GM04504 (cell line): ENCODE results near the gene URB1.
"Not testable (repeated sequence)": the region's sequence is repeated elsewhere in the genome, so short reads cannot be mapped to it uniquely, and the experiment has no call there.

ENCODE experiments used
- DNase-seq: peaks from one replicate; pipeline ENCODE4 v3.0.0-alpha.2; 2012; ENCODE audit warnings: low read depth

The URB1 gene

DNA sequence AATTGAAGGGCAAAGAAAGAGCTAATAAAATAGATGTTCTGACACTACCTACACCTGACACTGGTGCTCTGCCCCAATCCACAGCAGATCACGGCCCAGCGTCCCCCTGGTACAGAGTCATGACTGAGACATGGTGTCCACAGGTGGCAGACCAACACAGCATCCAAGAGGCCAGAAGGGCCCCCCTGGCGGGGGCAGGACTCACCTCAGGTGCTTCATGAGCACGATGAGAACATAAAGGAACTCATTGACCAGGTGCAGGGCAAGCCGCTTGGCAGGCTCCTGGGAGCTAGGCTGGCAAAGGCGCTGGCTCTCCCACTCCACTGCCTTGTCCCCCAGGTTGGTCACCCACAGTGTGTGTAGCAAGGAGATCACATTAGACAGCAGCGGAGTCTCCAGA, 73.8 kb downstream of the URB1 start:
- no peak for DNase-seq

DNA sequence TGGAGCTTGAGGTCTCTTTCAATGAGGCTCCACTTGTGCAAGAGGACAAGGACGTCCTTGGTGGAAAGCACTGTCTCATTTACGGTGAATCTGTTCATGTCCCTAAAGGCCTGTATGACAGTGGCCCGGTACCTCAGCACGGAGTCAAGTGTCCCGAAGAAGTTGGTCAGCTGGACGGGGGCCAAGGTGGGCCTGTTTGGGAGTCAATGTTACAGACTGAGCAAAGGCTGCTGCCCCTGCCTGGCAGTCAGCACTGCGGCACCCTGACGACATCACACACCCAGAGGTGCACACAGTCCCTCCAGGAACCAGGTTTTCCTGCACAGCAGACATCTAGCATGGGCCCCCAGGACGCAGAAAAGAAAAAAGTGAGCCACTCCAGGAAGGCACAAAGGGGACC, 75.1 kb downstream of the URB1 start:
- no peak for DNase-seq

DNA sequence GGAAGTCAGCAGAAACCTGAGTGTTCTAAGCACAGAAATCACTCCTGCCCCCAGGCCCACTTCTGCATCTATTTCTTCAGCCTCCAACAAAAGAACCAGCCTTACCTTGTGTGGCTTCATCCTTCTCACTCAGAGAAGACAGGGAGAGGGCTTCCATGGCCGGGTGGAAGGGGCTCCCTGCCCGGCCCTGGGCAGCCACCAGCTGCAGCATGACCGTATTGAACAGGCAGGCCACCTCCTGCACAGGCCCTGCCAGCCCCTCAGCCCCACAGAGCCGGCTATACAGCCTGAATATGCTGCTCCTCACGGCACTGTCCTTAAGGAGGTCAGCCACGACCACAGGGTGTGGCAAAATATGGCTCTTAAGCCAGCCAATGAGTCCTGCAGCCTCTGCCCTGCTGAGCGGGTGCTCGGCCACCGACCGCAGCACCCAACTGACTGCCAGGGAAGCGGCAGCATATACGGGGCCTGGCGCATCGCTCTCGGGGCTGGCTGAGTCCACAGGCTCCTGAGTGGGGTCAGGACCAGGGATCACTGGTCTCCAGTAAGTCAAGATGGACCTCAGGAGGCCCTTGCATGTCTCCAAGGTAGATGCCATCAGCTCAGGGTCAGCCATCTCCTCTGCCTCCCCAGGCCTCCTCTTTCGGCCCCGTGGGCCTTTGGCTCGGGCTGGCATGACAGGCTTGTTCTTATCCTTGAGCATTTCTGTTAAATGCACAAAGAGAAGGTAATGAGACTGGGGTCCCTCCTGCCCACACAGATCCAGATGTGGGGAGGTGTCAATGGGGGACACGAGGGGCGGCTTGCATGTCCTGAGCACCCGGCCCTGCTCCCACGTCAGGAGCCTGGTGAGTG, 76.2 kb downstream of the URB1 start:
- no peak for DNase-seq

DNA sequence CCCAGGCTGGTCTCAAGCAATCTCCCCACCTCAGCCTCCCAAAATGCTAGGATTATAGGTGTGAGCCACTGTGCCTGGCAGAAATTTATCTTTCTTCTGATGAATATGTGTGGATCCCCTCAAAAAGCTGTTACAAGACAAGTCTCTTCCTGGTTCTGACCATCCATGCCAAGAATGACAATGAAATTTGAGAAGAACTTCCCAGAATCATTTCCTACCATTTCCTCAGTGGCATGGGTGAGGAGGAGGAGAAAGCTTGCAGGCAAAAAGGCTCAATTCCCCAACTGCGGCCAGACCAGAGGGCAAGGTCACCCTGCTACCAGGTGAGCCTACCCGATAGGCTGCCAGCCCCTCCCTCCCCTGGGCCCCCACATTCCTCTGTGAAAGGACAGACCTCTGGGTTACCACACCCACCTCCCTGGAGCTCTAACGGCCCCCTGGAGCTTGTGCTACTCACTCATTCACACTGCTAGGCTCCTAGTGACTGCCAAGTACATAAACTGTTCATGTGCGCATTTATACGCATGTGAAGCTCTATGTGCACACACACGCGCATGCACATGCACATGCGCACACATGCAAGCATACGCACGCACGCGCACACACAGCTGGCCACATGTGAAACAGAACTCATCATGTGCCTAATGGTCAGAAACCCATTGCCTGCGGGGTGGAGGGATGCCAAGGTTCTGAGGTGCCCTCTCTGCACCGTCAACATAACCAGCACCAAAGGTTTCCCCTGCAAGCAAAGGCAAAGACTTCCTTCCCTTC, 77.1 kb downstream of the URB1 start:
- no peak for DNase-seq

DNA sequence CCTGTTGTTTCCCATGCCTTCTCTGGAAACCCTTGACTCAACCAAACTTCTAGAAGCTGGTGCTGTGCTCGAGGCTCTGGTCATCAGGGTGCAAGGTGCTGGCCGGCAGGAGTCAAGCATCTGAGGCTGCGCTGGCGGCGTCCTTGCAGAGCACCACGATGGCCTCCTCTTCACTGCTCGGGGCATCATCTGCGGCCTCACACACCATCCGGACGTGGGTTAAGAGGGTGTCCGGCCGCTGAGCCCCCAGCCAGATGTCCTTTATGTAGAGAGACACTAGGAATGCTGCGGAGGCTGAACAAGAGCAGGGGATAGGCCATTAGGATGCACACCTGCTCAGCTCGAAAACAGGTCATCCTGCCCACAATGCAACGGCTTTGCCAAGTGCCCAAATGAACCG, 78.0 kb downstream of the URB1 start:
- DNase-seq = no peak

DNA sequence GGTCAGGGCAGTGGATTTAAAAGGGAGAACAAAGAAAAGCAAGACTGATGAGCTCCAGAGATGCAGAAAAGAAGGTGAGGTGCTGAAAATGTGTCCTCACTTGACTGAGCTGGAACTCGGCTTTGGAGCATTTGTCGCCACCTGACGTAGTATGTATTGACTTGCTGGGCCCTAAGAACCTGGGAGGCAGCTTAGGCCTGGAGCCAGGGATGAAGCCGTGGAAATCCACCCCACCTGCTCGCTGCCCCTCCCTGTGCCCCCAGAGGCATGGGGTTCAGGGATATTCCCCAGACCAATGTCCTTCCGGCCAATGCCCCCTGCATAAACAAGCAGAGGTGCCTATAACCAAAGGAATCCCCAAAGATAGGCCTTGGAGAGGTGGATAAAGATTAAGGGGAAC, 79.8 kb downstream of the URB1 start:
- no peak for DNase-seq

DNA sequence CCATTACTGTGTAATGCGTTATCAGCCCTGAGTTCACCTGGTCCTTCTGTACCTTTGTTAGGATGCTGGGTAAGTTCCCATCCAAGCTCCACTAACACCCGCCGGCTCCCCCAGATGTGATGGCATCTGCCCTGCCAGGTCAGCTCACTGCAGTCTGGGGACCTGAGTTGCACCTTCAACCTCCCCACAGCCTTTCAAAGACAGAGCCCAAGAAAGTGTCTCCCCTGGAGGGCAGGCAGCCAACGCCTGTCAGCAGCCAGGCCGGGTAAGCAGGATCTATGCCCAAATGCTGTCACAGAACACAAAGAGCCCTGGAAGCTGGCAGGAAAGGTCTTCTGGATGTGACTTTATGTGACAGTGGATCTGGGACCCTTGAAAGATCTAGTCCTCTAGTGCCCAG, 80.5 kb downstream of the URB1 start:
- no peak for DNase-seq

DNA sequence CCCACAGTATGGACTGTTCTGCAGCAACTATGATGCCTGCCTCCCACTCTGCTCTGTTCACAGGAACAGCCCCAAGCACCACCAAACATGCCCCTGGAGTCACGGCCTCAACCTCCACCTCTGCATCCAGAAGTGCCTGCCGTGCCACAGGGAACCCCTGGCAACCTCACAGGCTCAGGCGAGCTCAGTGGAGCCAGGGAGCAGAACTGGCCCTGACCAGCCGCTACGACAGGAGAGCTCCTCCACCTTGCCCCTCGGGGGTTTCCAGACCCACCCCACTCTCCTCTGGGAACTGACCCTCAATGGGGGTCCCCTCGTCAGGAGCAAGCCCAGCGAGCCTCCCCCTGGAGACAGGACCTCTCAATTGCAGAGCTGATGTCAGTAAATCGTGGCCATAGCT, 81.2 kb downstream of the URB1 start:
- no peak for DNase-seq

DNA sequence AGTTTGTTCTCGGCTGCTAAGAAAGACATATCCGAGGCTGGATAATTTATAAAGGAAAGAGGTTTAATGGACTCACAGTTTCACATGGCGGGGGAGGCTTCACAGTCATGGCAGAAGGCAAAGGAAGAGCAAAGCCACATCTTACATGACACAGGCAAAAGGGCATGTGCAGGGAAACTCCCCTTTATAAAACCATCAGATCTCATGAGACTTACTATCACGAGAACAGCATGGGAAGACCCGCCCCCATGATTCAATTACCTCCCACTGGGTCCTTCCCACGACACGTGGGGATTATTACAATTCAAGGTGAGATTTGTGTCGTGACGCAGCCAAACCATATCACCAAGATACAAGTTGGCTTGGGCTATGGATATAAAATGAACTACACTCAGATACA, 81.8 kb downstream of the URB1 start:
- not testable (repeated sequence) for DNase-seq

DNA sequence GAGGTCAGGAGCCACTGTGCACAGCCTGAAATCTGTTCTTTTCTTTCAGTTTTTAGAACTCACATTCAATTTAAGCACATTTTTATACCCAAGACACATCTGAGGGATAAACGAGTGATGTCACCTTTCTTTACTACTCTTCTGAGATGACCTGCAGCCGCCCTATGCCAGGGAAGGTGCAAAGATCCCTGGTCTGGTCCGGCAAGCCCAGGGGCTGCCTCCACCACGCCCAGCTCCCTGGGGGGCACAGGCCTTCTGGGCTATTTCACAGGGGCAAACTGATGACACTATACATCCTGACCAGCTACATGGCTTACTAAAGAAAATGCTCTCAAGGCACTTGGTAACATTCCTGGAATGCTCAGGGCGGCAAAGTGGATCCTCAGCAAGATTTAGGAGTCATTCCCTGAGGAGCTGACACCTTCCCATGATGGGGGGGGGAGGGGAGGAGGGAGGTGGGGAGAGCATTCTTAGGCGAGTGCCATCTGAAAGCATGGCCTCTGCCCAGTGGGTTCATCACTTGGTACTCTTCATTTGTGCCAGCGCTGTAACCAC, 82.8 kb downstream of the URB1 start:
- DNase-seq = no peak

DNA sequence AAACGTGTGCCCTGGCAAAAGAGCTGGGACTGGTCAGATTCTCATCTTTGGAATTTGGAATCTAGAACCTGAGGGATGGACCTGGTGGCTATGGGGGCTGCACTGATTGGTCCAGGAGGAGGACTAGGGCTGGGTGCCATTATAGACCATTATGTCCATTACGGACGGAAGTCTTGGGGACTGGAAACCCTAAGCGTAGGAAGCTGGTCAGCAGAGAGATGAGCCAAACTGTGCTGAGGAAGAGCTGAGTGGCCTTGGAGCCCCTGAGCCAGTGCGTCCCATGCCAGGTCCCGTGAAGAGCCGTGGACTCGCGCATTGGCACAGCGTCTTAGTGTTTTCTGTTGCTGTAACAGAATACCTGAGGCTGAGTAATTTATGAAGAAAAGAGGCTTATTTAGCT, 84.1 kb downstream of the URB1 start:
- no peak for DNase-seq

DNA sequence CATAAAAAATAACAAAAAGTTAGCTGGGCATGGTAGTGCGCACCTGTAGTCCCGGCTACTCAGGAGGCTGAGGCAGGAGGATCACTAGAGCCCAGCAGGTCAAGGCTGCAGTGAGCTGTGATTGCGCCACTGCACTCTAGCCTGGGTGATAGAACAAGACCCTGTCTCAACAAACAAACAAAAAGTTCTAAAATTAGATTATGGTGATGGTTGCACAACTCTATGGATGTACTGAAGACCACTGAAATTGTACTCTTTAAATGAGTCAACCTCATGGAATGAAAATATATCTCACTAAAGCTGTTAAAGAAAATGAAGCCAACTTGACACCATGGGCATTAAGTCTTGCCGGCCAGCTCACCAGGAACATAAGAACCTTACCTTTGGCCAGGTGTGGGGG, 85.1 kb downstream of the URB1 start:
- DNase-seq = no peak

DNA sequence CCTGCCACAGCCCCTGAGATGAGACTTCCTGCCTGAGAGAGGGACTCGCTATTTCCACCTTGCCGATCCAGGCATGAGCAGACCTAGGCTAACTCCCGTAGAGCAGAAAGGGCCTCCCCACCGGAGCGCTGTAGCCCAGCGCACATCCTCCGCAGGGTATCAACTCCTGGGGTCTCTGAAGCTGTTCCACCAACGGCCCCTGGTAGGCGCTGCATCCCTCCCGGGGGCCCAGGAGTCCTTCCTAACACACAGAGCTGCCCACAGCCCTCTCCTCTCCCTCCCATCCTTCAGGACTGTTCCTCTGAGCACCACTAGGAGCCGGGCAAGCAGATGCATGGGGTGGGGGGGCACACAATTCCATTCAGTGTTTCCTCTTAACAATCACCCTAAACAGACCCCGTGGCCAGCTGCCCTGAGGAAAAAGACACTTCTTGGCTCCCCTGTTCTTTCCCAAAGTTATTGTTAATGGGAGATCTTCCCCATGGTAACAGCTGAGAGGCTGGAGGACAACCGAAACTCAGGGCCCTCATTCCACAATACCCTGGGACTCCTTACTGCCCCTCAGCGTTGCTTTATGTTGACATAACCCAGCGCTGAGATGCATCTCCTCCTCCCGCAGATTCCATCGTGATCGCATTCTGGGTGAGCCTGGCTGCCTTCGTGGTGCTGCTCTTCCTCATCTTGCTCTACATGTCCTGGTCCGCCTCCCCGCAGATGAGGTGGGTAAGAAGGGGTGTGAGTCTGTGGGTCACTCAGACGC, 86.6 kb downstream of the URB1 start:
- no peak for DNase-seq

DNA sequence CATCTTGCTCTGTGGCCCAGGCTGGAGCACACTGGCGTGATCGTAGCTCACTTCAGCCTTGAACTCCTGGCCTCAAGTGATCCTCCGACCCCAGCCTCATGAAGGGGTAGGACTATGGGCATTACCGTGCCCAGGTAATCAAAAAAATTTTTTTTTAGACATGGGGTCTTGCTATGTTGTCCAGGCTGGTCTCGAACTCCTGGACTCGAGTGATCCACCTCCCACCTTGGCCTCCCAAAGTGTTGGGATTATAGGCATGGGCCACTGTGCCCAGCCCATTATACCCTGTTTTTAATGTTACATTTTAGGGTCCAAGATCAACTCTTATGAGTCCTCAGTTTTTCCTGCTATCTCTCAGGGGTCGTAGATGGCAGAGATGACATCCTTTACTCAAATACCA, 87.8 kb downstream of the URB1 start:
- no peak for DNase-seq

DNA sequence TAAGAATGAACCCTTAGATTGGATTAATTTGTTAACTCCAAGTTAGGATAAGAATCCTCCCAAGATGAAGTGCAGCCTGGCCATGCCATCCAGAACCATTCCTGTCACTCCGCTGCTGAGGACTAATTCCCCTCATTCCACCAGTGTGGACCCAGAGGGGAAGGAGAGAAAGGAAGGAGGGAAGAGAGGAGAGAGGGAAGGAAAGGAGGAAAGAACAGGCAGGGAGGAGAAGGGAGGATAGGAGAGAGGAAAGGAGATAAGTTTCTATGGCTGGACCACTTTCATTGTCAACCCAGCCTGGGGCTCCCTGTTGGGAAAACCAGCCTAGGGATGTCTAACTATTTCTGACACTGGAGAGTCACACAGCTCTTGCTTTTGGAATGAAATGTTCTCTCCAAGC, 89.4 kb downstream of the URB1 start:
- no peak for DNase-seq

DNA sequence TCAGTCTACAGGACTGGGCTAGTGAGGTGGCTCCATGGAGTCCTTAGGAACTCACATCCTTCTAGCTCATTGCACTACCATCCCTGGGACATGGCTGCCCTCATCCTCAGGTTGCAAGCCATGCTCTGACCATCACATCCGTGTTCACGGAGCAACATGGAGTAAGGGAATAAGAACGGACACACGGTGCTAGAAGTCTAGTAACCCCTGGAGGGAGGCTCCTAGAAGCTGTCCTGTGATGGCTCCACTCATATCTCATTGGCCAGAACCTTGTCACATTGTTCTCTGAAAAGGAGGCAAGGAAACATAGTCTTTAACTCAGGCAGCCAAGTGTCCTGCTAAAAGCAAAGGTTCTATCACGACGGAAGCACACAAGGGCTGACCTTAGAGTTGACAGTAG, 90.3 kb downstream of the URB1 start:
- no peak for DNase-seq

DNA sequence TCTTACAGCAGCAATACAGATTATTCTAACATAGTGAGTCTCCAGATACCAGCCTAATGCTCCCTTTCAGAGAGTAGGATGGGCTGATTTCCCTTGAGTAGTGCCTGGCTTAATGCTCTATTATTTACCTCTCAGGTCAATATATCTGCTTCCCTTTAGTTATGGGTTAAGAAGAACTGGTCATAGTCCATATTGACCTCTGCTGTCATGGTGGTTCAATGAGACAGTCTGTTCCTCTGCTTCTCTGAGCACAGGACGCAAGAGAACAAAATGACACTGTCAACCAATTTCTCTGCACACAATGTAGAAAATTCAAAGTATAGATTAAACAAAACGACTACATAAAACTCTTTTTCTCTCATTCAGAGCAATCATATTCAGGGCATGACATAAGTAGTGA, 91.2 kb downstream of the URB1 start:
- DNase-seq = no peak

DNA sequence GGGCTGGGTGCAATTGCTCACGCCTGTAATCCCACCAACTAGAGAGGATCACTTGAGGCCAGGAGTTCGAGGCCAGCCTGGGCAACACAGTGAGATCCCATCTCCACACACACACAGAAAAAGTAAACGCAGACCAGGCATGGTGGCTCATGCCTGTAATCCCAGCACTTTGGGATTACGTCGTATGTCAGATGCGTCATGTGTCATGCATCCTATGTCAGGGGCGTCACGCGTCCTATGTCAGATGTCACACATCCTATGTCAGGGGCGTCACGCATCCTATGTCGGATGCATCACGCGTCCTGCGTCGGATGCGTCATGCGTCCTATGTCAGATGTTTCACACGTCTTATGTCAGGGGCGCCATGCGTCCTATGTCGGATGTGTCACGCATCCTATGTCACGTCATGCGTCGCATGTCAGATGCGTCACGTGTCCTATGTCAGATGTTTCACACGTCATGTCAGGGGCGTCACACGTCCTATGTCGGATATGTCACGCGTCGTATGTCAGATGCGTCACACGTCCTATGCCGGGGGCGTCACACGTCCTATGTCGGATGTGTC, 92.6 kb downstream of the URB1 start:
- no peak for DNase-seq

DNA sequence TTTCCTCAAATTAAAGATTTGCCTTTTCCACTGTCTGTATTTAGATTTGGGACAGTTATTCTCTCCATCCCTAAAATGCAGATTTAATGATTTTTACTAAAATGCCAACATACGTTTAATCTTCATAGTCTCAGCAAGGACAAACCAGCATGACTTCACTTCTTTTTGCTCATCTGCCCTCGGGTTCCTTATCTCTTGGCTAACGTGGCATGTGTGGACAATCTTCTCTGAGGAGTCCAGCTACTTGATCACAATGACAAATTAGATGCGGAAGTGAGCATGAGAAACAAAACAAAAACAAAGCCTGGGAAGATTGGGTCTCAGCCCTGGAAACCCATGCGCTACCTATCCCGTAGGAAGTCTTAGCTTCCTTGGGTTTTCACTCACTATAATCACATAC, 93.1 kb downstream of the URB1 start:
- no peak for DNase-seq

DNA sequence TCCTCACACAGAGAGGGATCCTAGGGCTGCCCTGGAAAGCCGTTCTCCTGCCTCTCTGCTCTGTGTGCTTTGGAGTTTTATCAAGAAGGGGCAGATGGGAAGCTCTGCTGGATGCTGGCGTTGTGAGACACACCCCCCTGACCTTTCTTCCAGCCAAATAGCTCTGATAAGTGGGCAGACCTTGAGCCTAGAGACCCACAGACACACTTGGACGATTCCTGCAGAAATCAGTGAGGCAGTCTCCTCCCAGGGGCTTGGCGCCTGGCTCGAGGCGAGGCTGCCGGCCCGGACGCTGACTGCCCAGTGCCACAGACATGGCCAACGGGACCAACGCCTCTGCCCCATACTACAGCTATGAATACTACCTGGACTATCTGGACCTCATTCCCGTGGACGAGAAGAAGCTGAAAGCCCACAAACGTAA, 94.1 kb downstream of the URB1 start, which contains the start of gene MRAP:
MRAP (plus strand) TSS at position 198 of the 424 bp plus-strand sequence; CDS start at position 315, 117 bp downstream.
- DNase-seq = no peak

DNA sequence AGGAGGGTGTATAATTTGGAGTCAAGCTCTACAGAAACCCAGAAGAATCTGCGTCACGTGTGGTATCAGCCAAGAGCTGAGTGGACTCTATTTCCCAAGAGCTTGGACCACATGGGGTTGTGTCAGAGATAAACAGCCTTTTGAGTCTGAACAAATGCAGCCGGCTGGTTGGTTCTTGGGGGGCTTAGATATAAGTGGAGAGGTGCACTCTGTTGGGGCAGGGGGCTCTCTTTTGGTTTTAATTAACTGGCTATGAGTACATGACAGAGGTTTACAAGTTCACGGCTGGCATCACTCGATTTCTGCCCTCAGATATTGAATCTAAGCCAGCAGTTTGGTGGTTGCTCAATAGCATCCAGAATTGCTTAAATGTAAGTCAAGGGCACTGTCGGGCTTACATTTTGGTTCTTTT, 94.7 kb downstream of the URB1 start:
- DNase-seq = no peak

DNA sequence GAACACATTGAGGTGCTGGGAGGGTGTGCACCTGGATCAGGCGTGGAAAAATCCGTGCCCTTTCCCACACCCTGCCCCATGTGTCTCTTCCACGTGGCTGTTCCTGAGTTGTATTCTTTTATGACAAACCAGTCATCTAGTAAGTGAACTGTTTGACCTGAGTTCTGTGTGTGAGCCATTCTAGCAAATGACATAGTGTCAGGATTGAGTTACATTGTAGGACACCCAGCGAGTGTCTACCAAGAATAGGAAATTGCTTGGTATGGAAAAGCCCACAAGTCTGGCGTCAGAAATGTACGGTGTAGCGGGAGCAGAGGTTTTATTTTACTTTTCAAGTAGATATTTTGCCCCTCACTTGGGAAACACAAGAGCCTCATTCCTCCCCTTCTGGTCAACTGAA, 95.4 kb downstream of the URB1 start:
- DNase-seq = no peak
